ENCODE data around the gene ZNF280D.

- TF ChIP-seq CTCF (IDR thresholded peaks at IDR 0.05) (no peak), POLR2AphosphoS5 (IDR thresholded peaks at IDR 0.05) (no peak), POLR2A (IDR thresholded peaks at IDR 0.05) (no peak)
Measured at GRCh38 chr15:56654624-56655023, 78.7 kb downstream of the ZNF280D start.
